ENCODE data around the gene HLA-DPB1. TPM values are rescaled to one million over a fixed set of nuclear protein-coding genes. Genes with fewer than 3 reads are reported as not detected.

Gene HLA-DPB1
- polyA plus RNA-seq, 1 donor from 2014 or later, result 2.3 TPM

- H3F3A ChIP-seq (ENCODE audit: insufficient read depth, low read length, poor library complexity, severe bottlenecking), result no peaks in the 10 kb centered on the region
- no peaks in the 10 kb centered on the region for H3K36me3 ChIP-seq (ENCODE audit: insufficient read depth, low read length)
- no peak overlapping the region for H3K4me3 ChIP-seq (ENCODE audit: low read length)
- no peak overlapping the region for H3K9ac ChIP-seq (ENCODE audit: low read length)
- H3K27ac ChIP-seq (ENCODE audit: low read length), result no peak overlapping the region
- TF ChIP-seq TAF1 (IDR thresholded peaks at IDR 0.05; ENCODE audit: low read depth), result no peak
- no peak for TF ChIP-seq CTCF (IDR thresholded peaks at IDR 0.05; ENCODE audit: poor library complexity, severe bottlenecking)
- no peak for TF ChIP-seq RAD21 (conservative IDR thresholded peaks at IDR 0.05)
- TF ChIP-seq MXI1 (conservative IDR thresholded peaks at IDR 0.05; ENCODE audit: poor library complexity, severe bottlenecking), result no peak
- TF ChIP-seq SMC3 (conservative IDR thresholded peaks at IDR 0.05; ENCODE audit: poor library complexity), result no peak
- TF ChIP-seq EP300 (conservative IDR thresholded peaks at IDR 0.05; ENCODE audit: poor library complexity, severe bottlenecking), result no peak
- no peak for TF ChIP-seq EZH2 (IDR thresholded peaks at IDR 0.05; ENCODE audit: borderline replicate concordance, insufficient read depth, low read length, poor library complexity, severe bottlenecking)
- TF ChIP-seq POLR2AphosphoS5 (IDR thresholded peaks at IDR 0.05), result no peak
- TF ChIP-seq REST (IDR thresholded peaks at IDR 0.05; ENCODE audit: borderline replicate concordance), result no peak
- no peak overlapping the region for H3K4me2 ChIP-seq (ENCODE audit: low read length)
- H2AFZ ChIP-seq (ENCODE audit: low read depth, low read length), result no peak overlapping the region
- H3K79me2 ChIP-seq (replicated peaks; ENCODE audit: insufficient read depth, low read length), result no peaks in the 10 kb centered on the region
- no peaks in the 10 kb centered on the region for H3K9me2 ChIP-seq (ENCODE audit: insufficient read depth, low read length)
- no peaks in the 10 kb centered on the region for H3K9me3 ChIP-seq (ENCODE audit: low read length)
- peaks cover 8% of the 10 kb centered on the region for H3K27me3 ChIP-seq (ENCODE audit: insufficient read depth, low read depth, low read length)
- no peaks in the 10 kb centered on the region for H4K20me1 ChIP-seq (ENCODE audit: insufficient read depth)
Observed at GRCh38 chr6:33040157-33040556, 35.6 kb upstream of the HLA-DPB1 start.

DNA sequence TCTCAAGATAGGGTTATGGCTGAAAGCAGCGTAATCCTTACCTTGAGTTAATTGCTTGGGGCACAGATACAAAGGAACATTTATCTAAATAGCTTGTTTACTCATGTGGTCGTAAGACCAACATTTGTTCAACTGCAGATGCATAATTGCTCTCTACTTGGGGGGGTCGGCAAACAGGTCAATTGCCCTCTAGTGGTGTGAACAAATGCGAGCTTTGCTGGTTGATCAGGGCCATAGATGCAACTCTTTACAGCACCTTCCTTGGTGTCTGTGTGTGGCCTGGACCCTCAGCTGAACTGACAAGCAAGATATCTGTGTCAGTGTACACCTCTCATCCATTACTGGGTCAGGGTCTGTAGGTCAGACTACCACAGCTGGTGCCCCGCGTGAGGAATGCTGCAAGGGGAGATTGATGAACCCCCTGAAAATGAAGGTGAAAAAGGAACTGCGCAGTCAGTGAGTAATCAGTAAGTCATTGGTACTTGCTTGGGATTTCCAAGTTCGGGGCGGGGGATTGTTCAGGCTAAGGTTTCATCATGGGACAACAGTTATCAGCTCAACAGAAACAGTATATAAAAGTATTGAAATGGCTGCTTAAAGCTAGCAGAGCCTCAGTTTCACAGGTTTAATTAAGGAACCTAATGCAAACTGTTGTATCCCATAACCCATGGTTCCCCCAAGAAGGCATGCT is 26.3 kb upstream of the HLA-DPB1 start:
- Histone ChIP-seq H2AFZ (ENCODE audit: low read depth, low read length) (no peak overlapping the region), H3K4me3 (ENCODE audit: low read length) (no peak overlapping the region)

More for the DNA sequence above, 26.3 kb upstream of the HLA-DPB1 start:
- no peak for TF ChIP-seq POLR2AphosphoS5 (IDR thresholded peaks at IDR 0.05)
- no peak for TF ChIP-seq MXI1 (conservative IDR thresholded peaks at IDR 0.05; ENCODE audit: poor library complexity, severe bottlenecking)
- TF ChIP-seq REST (IDR thresholded peaks at IDR 0.05; ENCODE audit: borderline replicate concordance), result no peak
- no peak for TF ChIP-seq EP300 (conservative IDR thresholded peaks at IDR 0.05; ENCODE audit: poor library complexity, severe bottlenecking)
- TF ChIP-seq EZH2 (IDR thresholded peaks at IDR 0.05; ENCODE audit: borderline replicate concordance, insufficient read depth, low read length, poor library complexity, severe bottlenecking), result no peak
- no peak for TF ChIP-seq CTCF (IDR thresholded peaks at IDR 0.05; ENCODE audit: poor library complexity, severe bottlenecking)
- TF ChIP-seq SMC3 (conservative IDR thresholded peaks at IDR 0.05; ENCODE audit: poor library complexity), result no peak
- TF ChIP-seq RAD21 (conservative IDR thresholded peaks at IDR 0.05), result no peak
- no peaks in the 10 kb centered on the region for H3K36me3 ChIP-seq (ENCODE audit: insufficient read depth, low read length)
- no peaks in the 10 kb centered on the region for H3K79me2 ChIP-seq (replicated peaks; ENCODE audit: insufficient read depth, low read length)
- no peaks in the 10 kb centered on the region for H3K9me2 ChIP-seq (ENCODE audit: insufficient read depth, low read length)
- H3K27me3 ChIP-seq (ENCODE audit: insufficient read depth, low read depth, low read length), result no peaks in the 10 kb centered on the region
- H4K20me1 ChIP-seq (ENCODE audit: insufficient read depth), result no peaks in the 10 kb centered on the region
- no peak overlapping the region for H3K4me2 ChIP-seq (ENCODE audit: low read length)
- no peaks in the 10 kb centered on the region for H3F3A ChIP-seq (ENCODE audit: insufficient read depth, low read length, poor library complexity, severe bottlenecking)
- H3K27ac ChIP-seq (ENCODE audit: low read length), result no peak overlapping the region
- H3K9ac ChIP-seq (ENCODE audit: low read length), result no peak overlapping the region
- no peaks in the 10 kb centered on the region for H3K9me3 ChIP-seq (ENCODE audit: low read length)

Measured in neural cell (in vitro differentiated cells).